HEK293 (cell line): Measurements from ENCODE around the gene LYL1.

ENCODE experiments used
- EGR2 ChIP-seq: fragments of 450-650 bp; formaldehyde crosslinking; IDR thresholded peaks from 2 replicates; pipeline ENCODE4 v1.5.1; 2016; ENCODE audit warnings: low read depth, missing biosample characterization, missing genetic modification characterization
- GLI4 ChIP-seq: fragments of 450-650 bp; formaldehyde crosslinking; IDR thresholded peaks from 2 replicates; pipeline ENCODE4 v1.5.1; 2016; ENCODE audit warnings: missing biosample characterization, missing genetic modification characterization
- GLIS2 ChIP-seq: fragments of 450-650 bp; formaldehyde crosslinking; IDR thresholded peaks from 2 replicates; pipeline ENCODE4 v1.5.1; 2016; ENCODE audit warnings: missing biosample characterization, missing genetic modification characterization
- HOXD13 ChIP-seq: sonication (generic); formaldehyde crosslinking; IDR thresholded peaks from 2 replicates; pipeline ENCODE4 v1.8.0; 2022; ENCODE audit warnings: missing genetic modification reagents, borderline replicate concordance
- RBAK ChIP-seq: fragments of 450-650 bp; formaldehyde crosslinking; IDR thresholded peaks from 2 replicates; pipeline ENCODE4 v1.5.1; 2016; ENCODE audit warnings: missing biosample characterization, missing genetic modification characterization
- SCRT1 ChIP-seq: fragments of 450-650 bp; formaldehyde crosslinking; IDR thresholded peaks from 2 replicates; pipeline ENCODE4 v1.5.1; 2016; ENCODE audit warnings: missing biosample characterization, missing genetic modification characterization, borderline replicate concordance
- SCRT2 ChIP-seq: fragments of 450-650 bp; formaldehyde crosslinking; IDR thresholded peaks from 2 replicates; pipeline ENCODE4 v1.5.1; 2016; ENCODE audit warnings: missing biosample characterization, missing genetic modification characterization
- ZBTB21 ChIP-seq: fragments of 450-650 bp; formaldehyde crosslinking; IDR thresholded peaks from 2 replicates; pipeline ENCODE4 v1.5.1; 2017; ENCODE audit warnings: missing biosample characterization, missing genetic modification characterization
- ZNF10 ChIP-seq: fragments of 450-650 bp; formaldehyde crosslinking; IDR thresholded peaks from 2 replicates; pipeline ENCODE4 v1.5.1; 2017; ENCODE audit warnings: missing biosample characterization, missing genetic modification characterization
- ZNF223 ChIP-seq: fragments of 450-650 bp; formaldehyde crosslinking; IDR thresholded peaks from 2 replicates; pipeline ENCODE4 v1.5.1; 2016; ENCODE audit warnings: missing biosample characterization, missing genetic modification characterization
- ZNF292 ChIP-seq: fragments of 450-650 bp; formaldehyde crosslinking; IDR thresholded peaks from 2 replicates; pipeline ENCODE4 v1.5.1; 2016; ENCODE audit warnings: low read depth, missing biosample characterization, missing genetic modification characterization, borderline replicate concordance
- ZNF335 ChIP-seq: fragments of 450-650 bp; formaldehyde crosslinking; conservative IDR thresholded peaks from 2 replicates; pipeline ENCODE4 v1.5.1; 2016; ENCODE audit warnings: missing biosample characterization, missing genetic modification characterization
- ZNF561 ChIP-seq: fragments of 450-650 bp; IDR thresholded peaks from 2 replicates; pipeline ENCODE4 v1.5.1; 2018; ENCODE audit warnings: missing biosample characterization, missing genetic modification characterization, borderline replicate concordance
- ZNF623 ChIP-seq: fragments of 450-650 bp; formaldehyde crosslinking; IDR thresholded peaks from 2 replicates; pipeline ENCODE4 v1.5.1; 2016; ENCODE audit warnings: missing biosample characterization, missing genetic modification characterization
- ZNF624 ChIP-seq: fragments of 450-650 bp; formaldehyde crosslinking; IDR thresholded peaks from 2 replicates; pipeline ENCODE4 v1.5.1; 2017; ENCODE audit warnings: missing biosample characterization, missing genetic modification characterization
- ZNF626 ChIP-seq: fragments of 450-650 bp; sonication (Bioruptor Pico); formaldehyde crosslinking; IDR thresholded peaks from 2 replicates; pipeline ENCODE4 v1.5.1; 2018; ENCODE audit warnings: missing biosample characterization, missing genetic modification characterization, inconsistent platforms
- ZNF629 ChIP-seq: fragments of 450-650 bp; formaldehyde crosslinking; IDR thresholded peaks from 2 replicates; pipeline ENCODE4 v1.5.1; 2017; ENCODE audit warnings: missing biosample characterization, missing genetic modification characterization
- ZNF639 ChIP-seq: fragments of 450-650 bp; formaldehyde crosslinking; IDR thresholded peaks from 2 replicates; pipeline ENCODE4 v1.5.1; 2016; ENCODE audit warnings: missing biosample characterization, missing genetic modification characterization
- ZNF670 ChIP-seq: fragments of 450-650 bp; formaldehyde crosslinking; IDR thresholded peaks from 2 replicates; pipeline ENCODE4 v1.5.1; 2016; ENCODE audit warnings: missing biosample characterization, missing genetic modification characterization, low read depth
- ZNF677 ChIP-seq: fragments of 450-650 bp; IDR thresholded peaks from 2 replicates; pipeline ENCODE4 v1.5.0; 2018; ENCODE audit warnings: missing biosample characterization, mild to moderate bottlenecking, missing genetic modification characterization, moderate library complexity
- ZNF701 ChIP-seq: fragments of 450-650 bp; formaldehyde crosslinking; IDR thresholded peaks from 2 replicates; pipeline ENCODE4 v1.5.1; 2016; ENCODE audit warnings: missing biosample characterization, missing genetic modification characterization
- ZNF768 ChIP-seq: fragments of 450-650 bp; formaldehyde crosslinking; IDR thresholded peaks from 2 replicates; pipeline ENCODE4 v1.5.1; 2018; ENCODE audit warnings: missing biosample characterization, mild to moderate bottlenecking, missing genetic modification characterization
- ZNF791 ChIP-seq: fragments of 450-650 bp; formaldehyde crosslinking; IDR thresholded peaks from 2 replicates; pipeline ENCODE4 v1.5.1; 2016; ENCODE audit warnings: missing biosample characterization, missing genetic modification characterization
- ZSCAN23 ChIP-seq: fragments of 450-650 bp; formaldehyde crosslinking; IDR thresholded peaks from 2 replicates; pipeline ENCODE4 v1.5.1; 2016; ENCODE audit warnings: missing biosample characterization, missing genetic modification characterization
- ZSCAN30 ChIP-seq: fragments of 450-650 bp; IDR thresholded peaks from 2 replicates; pipeline ENCODE4 v1.5.1; 2018; ENCODE audit warnings: missing biosample characterization, mild to moderate bottlenecking, missing genetic modification characterization, moderate library complexity
- TF ChIP-seq, protein P1 (sequence below): fragments of 450-650 bp; formaldehyde crosslinking; IDR thresholded peaks from 2 replicates; pipeline ENCODE4 v1.5.1; 2016; ENCODE audit warnings: missing biosample characterization, missing genetic modification characterization
- TF ChIP-seq, protein P2 (sequence below): fragments of 450-650 bp; formaldehyde crosslinking; IDR thresholded peaks from 2 replicates; pipeline ENCODE4 v1.5.1; 2017; ENCODE audit warnings: missing biosample characterization, missing genetic modification characterization
- TF ChIP-seq, protein P3 (sequence below): fragments of 450-650 bp; formaldehyde crosslinking; IDR thresholded peaks from 2 replicates; pipeline ENCODE4 v1.5.1; 2016; ENCODE audit warnings: missing biosample characterization, missing genetic modification characterization
- TF ChIP-seq, protein P4 (sequence below): fragments of 450-650 bp; formaldehyde crosslinking; IDR thresholded peaks from 2 replicates; pipeline ENCODE4; 2016; ENCODE audit warnings: missing biosample characterization, missing genetic modification characterization
- TF ChIP-seq, protein P5 (sequence below): fragments of 450-650 bp; formaldehyde crosslinking; IDR thresholded peaks from 2 replicates; pipeline ENCODE4 v1.5.1; 2016; ENCODE audit warnings: missing biosample characterization, missing genetic modification characterization

Gene LYL1

GRCh38 chr19:13117772-13118423 lies 15.2 kb upstream of the LYL1 start, which contains the start of gene NACC1 (continued):
- TF ChIP-seq, protein P1, sequence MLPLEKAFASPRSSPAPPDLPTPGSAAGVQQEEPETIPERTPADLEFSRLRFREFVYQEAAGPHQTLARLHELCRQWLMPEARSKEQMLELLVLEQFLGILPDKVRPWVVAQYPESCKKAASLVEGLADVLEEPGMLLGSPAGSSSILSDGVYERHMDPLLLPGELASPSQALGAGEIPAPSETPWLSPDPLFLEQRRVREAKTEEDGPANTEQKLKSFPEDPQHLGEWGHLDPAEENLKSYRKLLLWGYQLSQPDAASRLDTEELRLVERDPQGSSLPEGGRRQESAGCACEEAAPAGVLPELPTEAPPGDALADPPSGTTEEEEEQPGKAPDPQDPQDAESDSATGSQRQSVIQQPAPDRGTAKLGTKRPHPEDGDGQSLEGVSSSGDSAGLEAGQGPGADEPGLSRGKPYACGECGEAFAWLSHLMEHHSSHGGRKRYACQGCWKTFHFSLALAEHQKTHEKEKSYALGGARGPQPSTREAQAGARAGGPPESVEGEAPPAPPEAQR (tag by site-specific recombination) = no peak
- no peak for TF ChIP-seq ZNF626 (tag by site-specific recombination)
- TF ChIP-seq GLIS2 (tag by site-specific recombination) = no peak
- no peak for TF ChIP-seq ZNF701 (tag by site-specific recombination)
- TF ChIP-seq ZNF561 (tag by site-specific recombination) = 0 out of 2 replicates have a peak, but pooled peaks have one; percentile 35
- no peak for TF ChIP-seq HOXD13 (CRISPR knock-in tag)
- no peak for TF ChIP-seq ZNF292 (tag by site-specific recombination)
- TF ChIP-seq ZNF335 = peak; percentile 18
- 0 out of 2 replicates have a peak, but pooled peaks have one; percentile 27 for TF ChIP-seq ZSCAN30 (tag by site-specific recombination)
- TF ChIP-seq ZNF768 (tag by site-specific recombination) = no peak
- TF ChIP-seq ZNF623 (tag by site-specific recombination) = no peak
- TF ChIP-seq RBAK = no peak
- TF ChIP-seq, protein P2, sequence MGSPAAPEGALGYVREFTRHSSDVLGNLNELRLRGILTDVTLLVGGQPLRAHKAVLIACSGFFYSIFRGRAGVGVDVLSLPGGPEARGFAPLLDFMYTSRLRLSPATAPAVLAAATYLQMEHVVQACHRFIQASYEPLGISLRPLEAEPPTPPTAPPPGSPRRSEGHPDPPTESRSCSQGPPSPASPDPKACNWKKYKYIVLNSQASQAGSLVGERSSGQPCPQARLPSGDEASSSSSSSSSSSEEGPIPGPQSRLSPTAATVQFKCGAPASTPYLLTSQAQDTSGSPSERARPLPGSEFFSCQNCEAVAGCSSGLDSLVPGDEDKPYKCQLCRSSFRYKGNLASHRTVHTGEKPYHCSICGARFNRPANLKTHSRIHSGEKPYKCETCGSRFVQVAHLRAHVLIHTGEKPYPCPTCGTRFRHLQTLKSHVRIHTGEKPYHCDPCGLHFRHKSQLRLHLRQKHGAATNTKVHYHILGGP (tag by site-specific recombination) = no peak
- no peak for TF ChIP-seq SCRT2 (tag by site-specific recombination)
- TF ChIP-seq ZNF10 (tag by site-specific recombination) = no peak
- no peak for TF ChIP-seq EGR2
- TF ChIP-seq ZNF223 (tag by site-specific recombination) = no peak
- TF ChIP-seq, protein P3, sequence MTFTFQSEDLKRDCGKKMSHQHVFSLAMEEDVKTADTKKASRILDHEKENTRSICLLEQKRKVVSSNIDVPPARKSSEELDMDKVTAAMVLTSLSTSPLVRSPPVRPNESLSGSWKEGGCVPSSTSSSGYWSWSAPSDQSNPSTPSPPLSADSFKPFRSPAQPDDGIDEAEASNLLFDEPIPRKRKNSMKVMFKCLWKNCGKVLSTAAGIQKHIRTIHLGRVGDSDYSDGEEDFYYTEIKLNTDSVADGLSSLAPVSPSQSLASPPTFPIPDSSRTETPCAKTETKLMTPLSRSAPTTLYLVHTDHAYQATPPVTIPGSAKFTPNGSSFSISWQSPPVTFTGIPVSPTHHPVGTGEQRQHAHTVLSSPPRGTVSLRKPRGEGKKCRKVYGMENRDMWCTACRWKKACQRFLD (tag by site-specific recombination) = no peak
- TF ChIP-seq ZNF670 (tag by site-specific recombination) = no peak
- TF ChIP-seq ZNF629 (tag by site-specific recombination) = no peak
- TF ChIP-seq, protein P4, sequence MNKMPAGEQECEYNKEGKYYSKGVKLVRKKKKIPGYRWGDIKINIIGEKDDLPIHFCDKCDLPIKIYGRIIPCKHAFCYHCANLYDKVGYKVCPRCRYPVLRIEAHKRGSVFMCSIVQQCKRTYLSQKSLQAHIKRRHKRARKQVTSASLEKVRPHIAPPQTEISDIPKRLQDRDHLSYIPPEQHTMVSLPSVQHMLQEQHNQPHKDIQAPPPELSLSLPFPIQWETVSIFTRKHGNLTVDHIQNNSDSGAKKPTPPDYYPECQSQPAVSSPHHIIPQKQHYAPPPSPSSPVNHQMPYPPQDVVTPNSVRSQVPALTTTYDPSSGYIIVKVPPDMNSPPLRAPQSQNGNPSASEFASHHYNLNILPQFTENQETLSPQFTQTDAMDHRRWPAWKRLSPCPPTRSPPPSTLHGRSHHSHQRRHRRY (tag by site-specific recombination) = no peak
- TF ChIP-seq ZNF677 = no peak
- TF ChIP-seq ZNF639 (tag by site-specific recombination) = peak; percentile 33; the same call in 1 of the 2 replicates
- TF ChIP-seq ZBTB21 (tag by site-specific recombination) = no peak
- TF ChIP-seq ZNF624 (tag by site-specific recombination) = no peak
- TF ChIP-seq SCRT1 (tag by site-specific recombination) = no peak
- no peak for TF ChIP-seq GLI4
- TF ChIP-seq ZNF791 (tag by site-specific recombination) = no peak
- TF ChIP-seq, protein P5, sequence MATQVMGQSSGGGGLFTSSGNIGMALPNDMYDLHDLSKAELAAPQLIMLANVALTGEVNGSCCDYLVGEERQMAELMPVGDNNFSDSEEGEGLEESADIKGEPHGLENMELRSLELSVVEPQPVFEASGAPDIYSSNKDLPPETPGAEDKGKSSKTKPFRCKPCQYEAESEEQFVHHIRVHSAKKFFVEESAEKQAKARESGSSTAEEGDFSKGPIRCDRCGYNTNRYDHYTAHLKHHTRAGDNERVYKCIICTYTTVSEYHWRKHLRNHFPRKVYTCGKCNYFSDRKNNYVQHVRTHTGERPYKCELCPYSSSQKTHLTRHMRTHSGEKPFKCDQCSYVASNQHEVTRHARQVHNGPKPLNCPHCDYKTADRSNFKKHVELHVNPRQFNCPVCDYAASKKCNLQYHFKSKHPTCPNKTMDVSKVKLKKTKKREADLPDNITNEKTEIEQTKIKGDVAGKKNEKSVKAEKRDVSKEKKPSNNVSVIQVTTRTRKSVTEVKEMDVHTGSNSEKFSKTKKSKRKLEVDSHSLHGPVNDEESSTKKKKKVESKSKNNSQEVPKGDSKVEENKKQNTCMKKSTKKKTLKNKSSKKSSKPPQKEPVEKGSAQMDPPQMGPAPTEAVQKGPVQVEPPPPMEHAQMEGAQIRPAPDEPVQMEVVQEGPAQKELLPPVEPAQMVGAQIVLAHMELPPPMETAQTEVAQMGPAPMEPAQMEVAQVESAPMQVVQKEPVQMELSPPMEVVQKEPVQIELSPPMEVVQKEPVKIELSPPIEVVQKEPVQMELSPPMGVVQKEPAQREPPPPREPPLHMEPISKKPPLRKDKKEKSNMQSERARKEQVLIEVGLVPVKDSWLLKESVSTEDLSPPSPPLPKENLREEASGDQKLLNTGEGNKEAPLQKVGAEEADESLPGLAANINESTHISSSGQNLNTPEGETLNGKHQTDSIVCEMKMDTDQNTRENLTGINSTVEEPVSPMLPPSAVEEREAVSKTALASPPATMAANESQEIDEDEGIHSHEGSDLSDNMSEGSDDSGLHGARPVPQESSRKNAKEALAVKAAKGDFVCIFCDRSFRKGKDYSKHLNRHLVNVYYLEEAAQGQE (tag by site-specific recombination) = no peak
- no peak for TF ChIP-seq ZSCAN23 (tag by site-specific recombination)
